Activated gamma-delta T cell (primary cell): ENCODE results near the gene TIMM17B.
"Not testable (repeated sequence)": the region's sequence is repeated elsewhere in the genome, so short reads cannot be mapped to it uniquely, and the experiment has no call there.

Experiments used
- DNase-seq: peaks from one replicate; lab custom pipeline; 2025; lab: John Stamatoyannopoulos, UW

Gene TIMM17B

DNA sequence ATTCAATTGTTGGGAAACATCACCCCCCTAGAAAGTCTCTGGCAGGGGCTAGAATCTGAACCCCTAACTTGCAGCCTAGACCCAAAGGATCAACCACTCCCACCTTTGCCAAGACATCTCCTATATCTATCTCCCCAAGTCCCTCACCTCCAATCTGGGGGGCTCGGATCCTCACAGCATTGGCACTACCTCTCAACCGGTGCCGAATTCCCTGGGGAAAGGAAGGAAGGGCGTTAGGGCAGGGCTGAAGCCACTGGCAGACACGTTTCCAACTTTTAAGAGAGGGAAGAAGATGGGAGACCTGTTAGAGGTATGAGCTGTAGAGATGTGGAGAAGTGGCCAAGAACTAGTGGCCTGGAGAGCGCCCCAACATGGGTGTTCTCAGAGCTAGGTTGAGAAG lies 2.7 kb downstream of the TIMM17B start:
- DNase-seq, result no peak

DNA sequence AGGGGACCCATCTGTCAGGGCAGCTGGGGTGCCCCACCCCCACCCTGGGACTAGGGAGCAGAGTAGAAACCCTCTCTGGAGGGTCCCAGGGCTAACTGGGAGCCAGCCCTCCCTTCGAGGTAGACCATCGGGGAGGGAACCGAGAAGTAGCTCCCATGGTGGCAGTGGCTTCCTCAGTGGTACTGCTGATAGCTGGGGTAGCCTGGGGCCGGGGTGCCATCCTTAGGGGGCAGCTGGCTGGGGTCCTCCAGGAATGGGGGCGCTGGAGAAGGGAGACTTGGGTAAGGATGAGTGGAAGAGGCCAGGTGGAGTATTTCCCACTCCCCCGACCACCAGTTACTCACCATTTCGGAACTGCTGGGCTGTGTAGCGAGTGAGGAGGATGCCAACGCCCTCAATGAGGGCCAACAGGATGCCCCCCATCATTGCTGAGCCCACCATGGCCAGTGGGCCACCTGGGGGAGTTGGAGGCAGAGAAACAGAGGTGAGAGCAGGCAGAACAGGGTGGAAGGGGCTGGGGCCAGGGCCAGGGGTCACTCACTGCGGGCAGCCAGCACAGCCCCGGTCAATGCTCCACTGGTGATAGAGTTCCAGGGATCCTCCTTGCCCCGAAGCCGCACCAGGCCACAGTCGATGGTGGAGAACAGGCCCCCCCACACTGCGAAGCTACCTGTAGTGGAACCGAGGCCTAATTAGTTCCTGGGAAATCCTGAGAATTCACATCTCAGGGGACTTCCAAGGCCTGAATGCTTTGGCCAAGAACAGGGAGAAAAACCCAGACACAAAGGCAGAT lies 3.8 kb downstream of the TIMM17B start:
- DNase-seq, result no peak

DNA sequence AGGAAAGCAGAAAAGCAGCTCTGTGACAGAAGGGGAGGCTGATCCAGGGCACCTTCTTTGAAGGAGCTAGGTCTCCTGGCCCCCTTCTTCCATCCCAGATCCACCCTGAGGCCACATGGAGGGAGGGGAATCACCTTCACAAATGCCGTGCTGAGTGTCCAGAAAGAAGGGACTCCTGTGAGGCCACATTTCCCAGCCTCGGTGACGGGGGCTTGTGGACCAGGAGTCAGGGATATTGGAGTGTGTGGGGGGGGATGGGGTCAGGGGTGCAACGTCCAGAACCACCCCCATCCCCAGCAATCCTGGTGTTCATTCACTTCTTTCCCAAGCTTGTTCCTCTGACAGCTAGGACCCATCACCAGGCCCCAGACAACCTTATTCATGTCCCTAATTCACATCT lies 4.7 kb downstream of the TIMM17B start:
- no peak for DNase-seq

DNA sequence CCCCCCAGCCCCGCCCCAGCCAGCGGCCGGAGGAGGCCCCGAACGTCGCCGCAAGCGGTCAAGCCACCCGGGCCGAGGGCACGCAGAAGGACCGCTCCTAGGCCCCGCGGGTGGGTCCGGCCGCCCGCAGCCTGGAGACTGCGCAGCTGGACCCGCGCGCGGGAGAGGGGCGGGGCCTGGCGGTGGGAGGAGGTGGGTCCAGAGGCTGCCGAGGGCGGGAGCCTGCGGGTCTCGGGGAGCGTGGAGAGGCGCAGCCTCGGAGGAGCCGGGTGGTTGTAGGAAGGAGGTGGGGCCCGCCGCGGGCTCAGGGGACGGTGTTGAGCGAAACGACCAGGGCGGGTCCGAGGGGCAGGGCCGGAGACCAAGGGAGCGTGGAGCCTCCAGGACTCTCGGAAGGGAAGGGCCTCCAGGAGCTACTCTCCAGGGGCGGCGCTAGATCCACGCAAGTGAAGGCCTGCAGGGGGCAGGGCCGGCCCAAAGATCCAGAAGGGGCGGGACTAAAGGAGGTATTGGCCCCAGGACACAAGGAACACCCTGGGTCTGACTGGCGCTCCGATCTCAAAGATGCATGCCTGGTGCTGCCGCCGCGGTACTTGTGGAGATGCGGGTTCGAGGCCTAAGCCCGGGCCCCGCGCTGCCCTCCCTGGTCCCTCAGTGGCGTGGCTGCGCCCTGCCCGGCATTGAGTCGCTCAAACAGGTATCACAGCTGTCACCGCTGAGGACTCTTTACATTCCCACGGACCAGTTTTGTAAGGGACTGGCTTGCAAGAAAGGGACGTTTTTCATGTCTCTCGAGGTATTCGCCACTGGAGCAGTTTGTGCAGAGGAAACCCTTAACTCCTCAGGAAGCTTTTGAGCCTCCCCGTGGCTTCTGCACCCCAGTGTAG lies 5.9 kb downstream of the TIMM17B start:
- peak; percentile 49 for DNase-seq

DNA sequence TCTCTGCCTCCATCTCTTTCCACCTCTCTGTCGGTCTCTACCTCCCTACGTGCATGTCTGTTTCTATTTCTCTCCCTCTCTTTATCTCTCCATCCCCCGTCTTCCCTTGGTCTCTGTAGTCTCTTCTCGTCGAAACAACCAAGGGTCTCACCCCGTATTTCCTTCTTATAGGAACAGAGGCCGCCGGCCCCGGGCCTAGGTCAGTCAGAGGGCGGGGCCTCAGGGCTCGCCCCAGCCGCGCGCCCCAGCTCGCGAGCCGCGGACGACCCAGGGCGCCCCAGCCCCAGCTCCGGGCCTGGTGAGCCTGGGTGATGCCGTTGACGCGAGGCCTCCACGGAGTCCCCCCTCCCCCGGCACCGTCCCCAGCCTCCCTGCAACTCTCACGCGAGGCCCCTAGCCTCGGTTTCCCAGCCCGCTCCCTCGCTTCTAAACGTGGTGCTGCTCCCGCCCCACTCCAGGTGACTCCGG lies 6.6 kb downstream of the TIMM17B start:
- no peak for DNase-seq

DNA sequence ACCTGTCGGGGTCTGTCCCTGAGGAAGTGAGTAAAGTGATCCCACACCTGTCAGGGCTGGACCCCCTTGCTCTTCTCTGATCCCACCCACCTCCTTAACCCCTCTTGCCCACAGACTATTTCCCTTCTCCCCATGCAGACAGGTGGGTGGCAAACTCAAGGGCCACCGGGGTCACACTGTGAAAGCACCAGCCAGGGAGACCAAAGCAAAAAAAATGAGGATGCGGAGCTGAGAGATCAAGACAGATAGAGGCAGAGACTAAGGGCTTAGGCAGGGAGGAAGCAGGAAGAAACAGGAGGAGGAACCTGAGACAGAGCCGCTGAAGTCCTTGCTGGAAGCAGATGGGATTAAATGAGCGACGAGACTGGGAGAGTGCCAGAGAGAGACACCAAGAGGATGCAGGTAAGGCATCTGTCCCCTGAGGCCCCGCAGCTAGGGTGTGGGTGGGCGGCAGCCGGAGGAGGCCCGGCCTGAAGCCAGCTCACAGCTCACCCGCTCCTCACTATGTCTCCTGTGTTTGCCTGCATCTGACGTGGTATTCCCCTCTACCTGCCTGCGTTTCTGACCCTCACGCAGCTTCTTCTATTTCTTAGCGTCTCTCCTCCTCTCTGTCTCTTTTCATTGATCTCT lies 7.2 kb downstream of the TIMM17B start:
- no peak for DNase-seq

DNA sequence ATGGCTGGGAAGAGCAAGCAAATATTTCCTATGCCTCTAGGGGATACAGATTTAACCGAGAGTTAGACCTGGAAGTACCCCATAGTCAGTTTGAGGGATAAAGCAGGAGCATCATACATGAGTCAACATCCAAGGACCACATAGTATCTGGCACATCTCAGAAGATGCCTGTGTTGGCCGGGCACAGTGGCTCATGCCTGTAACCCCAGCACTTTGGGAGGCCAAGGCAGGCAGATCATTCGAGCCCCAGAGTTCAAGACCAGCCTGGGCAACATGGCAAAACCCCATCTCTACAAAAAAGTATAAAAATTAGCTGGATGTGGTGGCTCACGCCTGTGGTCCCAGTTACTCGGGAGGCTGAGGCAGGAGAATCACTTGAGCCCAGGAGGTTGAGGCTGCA lies 11.0 kb downstream of the TIMM17B start:
- not testable (repeated sequence) for DNase-seq

DNA sequence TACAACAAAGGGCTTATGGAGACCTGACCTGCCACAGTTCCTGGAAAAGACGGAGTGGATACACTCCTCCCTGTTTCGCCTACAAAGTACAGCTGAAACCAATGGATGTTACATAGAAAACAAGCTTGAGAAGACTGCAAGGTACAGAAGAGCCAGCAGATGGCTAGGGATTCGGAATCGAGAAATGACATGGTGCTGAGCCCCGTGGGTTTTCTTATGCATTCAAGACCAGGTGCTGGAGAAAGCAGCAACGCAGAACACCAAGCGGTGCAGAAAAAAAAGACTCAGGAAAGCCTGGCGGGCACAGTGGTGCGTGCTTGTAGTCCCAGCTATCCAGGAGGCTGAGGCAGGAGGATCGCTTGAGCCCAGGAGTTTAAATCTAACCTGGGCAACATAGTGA lies 13.8 kb downstream of the TIMM17B start:
- no peak for DNase-seq

DNA sequence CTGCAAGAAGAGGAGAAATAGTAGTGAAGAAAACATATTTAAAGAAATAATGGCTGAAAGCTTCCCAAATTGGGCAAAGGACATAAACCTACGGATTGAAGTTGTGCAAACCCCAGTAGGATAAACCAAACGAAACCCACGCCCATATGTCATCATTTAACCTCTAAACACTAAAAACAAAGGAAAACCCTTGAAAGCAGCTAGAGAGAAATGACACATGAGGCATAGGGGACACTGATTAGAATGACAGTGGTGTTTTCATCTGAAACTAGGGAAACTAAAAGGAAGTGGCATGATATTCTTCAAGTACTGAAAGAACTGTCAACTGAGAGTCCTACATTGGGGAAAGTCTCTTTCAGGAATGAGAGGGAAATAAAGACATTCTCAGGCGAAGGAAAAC lies 20.6 kb downstream of the TIMM17B start:
- not testable (repeated sequence) for DNase-seq

DNA sequence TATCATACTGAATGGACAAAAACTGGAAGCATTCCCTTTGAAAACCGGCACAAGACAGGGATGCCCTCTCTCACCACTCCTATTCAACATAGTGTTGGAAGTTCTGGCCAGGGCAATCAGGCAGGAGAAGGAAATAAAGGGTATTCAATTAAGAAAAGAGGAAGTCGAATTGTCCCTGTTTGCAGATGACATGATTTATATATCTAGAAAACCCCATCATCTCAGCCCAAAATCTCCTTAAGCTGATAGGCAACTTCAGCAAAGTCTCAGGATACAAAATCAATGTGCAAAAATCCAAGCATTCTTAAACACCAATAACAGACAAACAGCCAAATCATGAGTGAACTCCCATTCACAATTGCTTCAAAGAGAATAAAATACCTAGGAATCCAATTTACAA lies 25.6 kb downstream of the TIMM17B start:
- DNase-seq, result not testable (repeated sequence)

DNA sequence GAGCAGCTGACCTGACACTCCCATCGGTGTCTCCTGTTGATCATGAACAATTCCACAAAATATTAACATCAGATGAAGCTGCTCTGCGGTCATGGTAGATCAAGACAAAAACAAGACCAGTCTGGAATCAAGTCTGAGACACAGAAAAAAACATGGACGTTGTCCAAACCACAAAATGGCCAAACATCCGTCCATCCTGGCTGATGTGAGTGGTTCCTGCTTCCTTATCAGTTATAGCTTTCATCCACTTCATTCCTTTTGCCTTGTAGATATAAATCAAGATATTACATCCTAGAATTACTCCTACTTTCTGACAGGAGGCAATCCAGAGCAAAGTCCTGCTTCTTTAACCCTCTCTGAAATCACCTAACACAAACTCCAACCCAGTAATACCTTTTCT lies 33.4 kb downstream of the TIMM17B start:
- DNase-seq, result no peak

DNA sequence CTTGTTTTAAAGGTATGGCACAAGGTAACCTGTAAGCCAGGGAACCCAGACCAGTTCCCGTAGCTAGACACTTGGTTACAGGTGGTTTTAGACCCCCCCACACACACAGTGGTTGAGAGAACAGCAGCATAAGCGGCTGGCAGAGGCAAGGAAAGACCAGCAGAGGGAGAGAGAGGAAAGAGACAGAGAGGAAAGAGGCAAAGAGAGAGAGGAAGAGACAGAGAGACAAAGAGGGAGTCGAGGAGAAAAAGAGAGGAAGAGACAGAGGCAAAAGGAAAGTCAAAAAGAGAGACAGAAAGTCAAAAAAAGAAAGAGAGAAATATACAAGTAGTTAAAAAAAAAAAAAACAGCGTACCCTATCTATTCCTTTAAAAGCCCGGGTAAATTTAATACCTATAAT lies 42.7 kb downstream of the TIMM17B start:
- no peak for DNase-seq

DNA sequence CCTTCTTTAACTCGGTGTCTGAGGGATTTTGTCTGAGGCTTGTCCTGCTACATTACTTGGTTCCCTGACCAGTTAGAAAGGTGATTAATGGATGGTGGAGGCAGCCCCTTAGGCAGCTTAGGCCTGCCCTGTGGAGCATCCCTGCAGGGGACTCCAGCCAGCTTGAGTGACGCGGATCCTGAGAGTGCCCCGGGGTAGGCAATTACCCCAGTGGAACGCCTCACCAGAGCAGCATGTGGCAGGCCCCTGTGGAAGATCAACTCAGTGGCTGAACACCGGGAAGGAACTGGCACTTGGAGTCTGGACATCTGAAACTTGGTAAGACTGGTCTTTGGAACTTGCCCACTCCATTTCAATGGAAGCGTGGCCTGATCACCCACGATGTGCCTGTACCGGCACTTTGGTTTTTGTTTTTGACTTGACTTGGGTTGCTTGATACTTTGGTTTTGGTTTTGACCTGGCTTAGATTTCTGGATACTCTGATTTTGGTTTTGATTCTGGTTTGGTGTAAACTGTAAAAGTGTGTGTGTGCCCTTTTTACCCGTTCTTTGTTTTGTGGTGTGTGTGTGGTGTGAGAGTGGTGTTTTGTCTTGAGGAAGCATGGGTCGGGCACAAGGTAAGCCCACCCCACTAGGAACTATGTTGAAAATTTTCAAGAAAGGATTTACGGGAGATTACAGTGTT lies 43.3 kb downstream of the TIMM17B start:
- not testable (repeated sequence) for DNase-seq

DNA sequence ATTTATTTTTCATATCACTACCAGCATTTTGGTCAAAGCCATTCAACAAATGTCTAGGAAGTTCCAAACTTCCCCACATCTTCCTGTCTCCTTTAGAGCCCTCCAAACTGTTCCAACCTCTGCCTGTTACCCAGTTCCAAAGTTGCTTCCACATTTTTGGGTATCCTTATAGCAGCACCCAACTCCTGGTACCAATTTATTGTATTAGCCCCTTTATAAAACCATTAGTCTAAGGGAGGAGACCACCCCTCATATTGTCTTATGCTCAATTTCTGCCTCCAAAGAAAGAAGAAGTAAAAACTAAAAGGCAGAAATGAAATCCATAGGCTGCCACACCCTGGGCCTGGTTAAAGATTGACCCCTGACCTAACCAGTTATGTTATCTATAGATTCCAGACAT lies 44.1 kb downstream of the TIMM17B start:
- DNase-seq, result not testable (repeated sequence)

DNA sequence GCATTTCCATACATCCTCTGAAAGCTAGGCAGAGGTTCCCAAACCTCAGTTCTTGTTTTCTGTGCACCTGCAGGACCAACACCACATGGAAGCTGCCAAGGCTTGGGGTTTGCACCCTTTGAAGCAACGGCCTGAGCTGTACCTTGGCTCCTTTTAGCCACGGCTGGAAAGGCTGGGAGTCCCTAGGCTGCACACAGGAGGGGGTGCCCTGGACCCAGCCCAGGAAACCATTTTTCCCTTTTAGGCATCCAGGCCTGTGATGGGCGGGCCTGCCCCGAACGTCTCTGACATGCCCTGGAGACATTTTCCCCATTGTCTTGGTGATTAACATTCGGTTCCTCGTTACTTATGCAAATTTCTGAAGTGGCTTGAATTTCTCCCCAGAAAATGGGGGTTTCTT lies 44.7 kb downstream of the TIMM17B start:
- DNase-seq, result no peak

DNA sequence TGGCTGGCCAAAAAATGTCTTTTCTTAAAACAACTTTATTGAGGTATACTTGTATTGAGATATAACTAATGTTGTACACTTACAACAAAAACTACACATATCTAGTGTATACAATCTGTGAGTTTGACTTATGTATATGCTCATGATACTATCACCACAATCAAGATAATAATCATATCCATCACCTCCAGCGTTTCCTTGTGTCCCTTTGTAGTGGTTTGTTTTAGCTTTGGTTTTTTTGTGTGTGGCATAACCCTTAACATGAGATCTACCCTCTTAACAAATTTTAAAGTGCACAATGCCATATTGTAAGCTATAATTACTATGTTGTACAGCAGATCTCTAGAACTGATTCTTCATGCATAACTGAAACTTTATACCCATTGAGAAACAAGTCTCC lies 48.7 kb downstream of the TIMM17B start:
- no peak for DNase-seq
